Measurements from ENCODE around the gene ANO10. TPM values are rescaled to one million over a fixed set of nuclear protein-coding genes. Genes with fewer than 3 reads are reported as not detected.

ANO10 gene
- total and polyA plus RNA-seq, 7 experiments from 2014 or later: 6.1 to 13.6 (median 9.3) TPM

- Histone ChIP-seq H3K27ac (ENCODE audit: low read depth, low read length) (no peak overlapping the region), H3K9me3 (ENCODE audit: control insufficient read depth in 2 of 3, low read length in 3 of 3) (peaks cover 0 to 23% (median 0%) of the 10 kb centered on the region in 3 experiments), H3K4me1 (ENCODE audit: control insufficient read depth in 2 of 2, insufficient read depth in 2 of 2, low read length in 2 of 2) (peaks cover 58 to 63% of the 10 kb centered on the region in 2 donors), H3K27me3 (ENCODE audit: control insufficient read depth in 2 of 2, insufficient read depth in 2 of 2, low read length in 2 of 2) (no peaks in the 10 kb centered on the region), H3K36me3 (ENCODE audit: control insufficient read depth in 2 of 3, insufficient read depth in 3 of 3, low read length in 3 of 3) (peaks cover 10 to 69% (median 30%) of the 10 kb centered on the region in 3 experiments), H3K4me3 (ENCODE audit: low read length) (no peak overlapping the region)
- intact Hi-C loops (cut with micrococcal nuclease): loop anchor here in 1 of 2 donors (5.0 kb wide), 1 partner anchor 166 kb away; no protein-coding TSS in a partner anchor
- ATAC-seq: no peak
- peaks cover 22 to 94% (median 86%) of the 10 kb centered on the region in 5 donors for H3K36me3 Mint-ChIP-seq
- no peaks in the 10 kb centered on the region for H3K27me3 Mint-ChIP-seq
- no peak for DNase-seq
- H3K4me3 Mint-ChIP-seq: peak overlapping the region in 8 of 10 donors; percentile 19 to 73 (median 60)
- POLR2A ChIA-PET: interaction anchor here (0.6 to 3.5 kb wide), 6 partner anchors 41 to 179 kb away, joined by 3 to 14 read pairs (median 6); partner anchors contain the start of gene SNRK
- peaks cover 35 to 78% (median 59%) of the 10 kb centered on the region in 7 donors for H3K4me1 Mint-ChIP-seq
- H3K27ac Mint-ChIP-seq: peak overlapping the region; percentile 77 to 96 (median 88)
- H3K9me3 Mint-ChIP-seq: peaks cover 9 to 40% (median 22%) of the 10 kb centered on the region in 11 donors
- CTCF ChIA-PET: no interaction called here
Observed at GRCh38 chr3:43348350-43348749, 273.5 kb downstream of the ANO10 start.

GRCh38 chr3:43347774-43348173 is 274.0 kb downstream of the ANO10 start:
- Mint-ChIP-seq H3K4me1 (peaks cover 35 to 84% (median 65%) of the 10 kb centered on the region in 7 donors), H3K27me3 (no peaks in the 10 kb centered on the region), H3K27ac (peak overlapping the region; percentile 88 to 98 (median 92)), H3K4me3 (peak overlapping the region in 8 of 10 donors; percentile 66 to 80 (median 73)), H3K36me3 (peaks cover 21 to 95% (median 87%) of the 10 kb centered on the region in 5 donors), H3K9me3 (peaks cover 8 to 34% (median 19%) of the 10 kb centered on the region in 11 donors)
- intact Hi-C loops (cut with micrococcal nuclease): loop anchor here (1.0 to 5.0 kb wide), 8 partner anchors 17 to 185 kb away; partner anchors contain the start of gene SNRK (in 1 of the 2)
- ChIA-PET POLR2A (interaction anchor here (0.6 to 3.5 kb wide), 9 partner anchors 13 to 185 kb away, joined by 3 to 14 read pairs (median 5); partner anchors contain the start of gene SNRK), CTCF (interaction anchor here (1.4 to 3.2 kb wide), 2 partner anchors 27 to 186 kb away, joined by 3 to 12 read pairs; no protein-coding TSS in a partner anchor)
- H3K27ac ChIP-seq (ENCODE audit: low read depth, low read length): no peak overlapping the region
- peaks cover 0 to 18% (median 0%) of the 10 kb centered on the region in 3 experiments for H3K9me3 ChIP-seq (ENCODE audit: control insufficient read depth in 2 of 3, low read length in 3 of 3)
- H3K4me1 ChIP-seq (ENCODE audit: control insufficient read depth in 2 of 2, insufficient read depth in 2 of 2, low read length in 2 of 2): peaks cover 63 to 68% of the 10 kb centered on the region in 2 donors
- H3K27me3 ChIP-seq (ENCODE audit: control insufficient read depth in 2 of 2, insufficient read depth in 2 of 2, low read length in 2 of 2): no peaks in the 10 kb centered on the region
- H3K4me3 ChIP-seq (ENCODE audit: low read length): no peak overlapping the region
- peaks cover 10 to 69% (median 31%) of the 10 kb centered on the region in 3 experiments for H3K36me3 ChIP-seq (ENCODE audit: control insufficient read depth in 2 of 3, insufficient read depth in 3 of 3, low read length in 3 of 3)
- ATAC-seq (no peak), DNase-seq (peak in 1 of 9 donors; percentile 5)

- intact Hi-C loops (cut with micrococcal nuclease): loop anchor here (1.0 to 5.0 kb wide), 8 partner anchors 16 to 184 kb away; partner anchors contain the start of gene SNRK (in 2 of the 2)
- H3K4me1 ChIP-seq (ENCODE audit: control insufficient read depth in 2 of 2, insufficient read depth in 2 of 2, low read length in 2 of 2): peaks cover 68 to 75% of the 10 kb centered on the region in 2 donors
Observed at GRCh38 chr3:43346978-43347749, 274.6 kb downstream of the ANO10 start.

GRCh38 chr3:43345877-43346276 is 275.9 kb downstream of the ANO10 start:
- CTCF ChIA-PET: interaction anchor here (0.6 to 3.2 kb wide), 6 partner anchors 32 to 184 kb away, joined by 3 to 12 read pairs (median 4); no protein-coding TSS in a partner anchor
- Histone ChIP-seq H3K36me3 (ENCODE audit: control insufficient read depth in 2 of 3, insufficient read depth in 3 of 3, low read length in 3 of 3) (peaks cover 10 to 80% (median 36%) of the 10 kb centered on the region in 3 experiments), H3K9me3 (ENCODE audit: control insufficient read depth in 2 of 3, low read length in 3 of 3) (peaks cover 0 to under 1% (median 0%) of the 10 kb centered on the region in 3 experiments), H3K27ac (ENCODE audit: low read depth, low read length) (peak overlapping the region; percentile 48), H3K27me3 (ENCODE audit: control insufficient read depth in 2 of 2, insufficient read depth in 2 of 2, low read length in 2 of 2) (no peaks in the 10 kb centered on the region), H3K4me1 (ENCODE audit: control insufficient read depth in 2 of 2, insufficient read depth in 2 of 2, low read length in 2 of 2) (peaks cover 68 to 83% of the 10 kb centered on the region in 2 donors), H3K4me3 (ENCODE audit: low read length) (no peak overlapping the region)
- H3K27me3 Mint-ChIP-seq: no peaks in the 10 kb centered on the region
- peaks cover 0 to 15% (median under 1%) of the 10 kb centered on the region in 11 donors for H3K9me3 Mint-ChIP-seq
- H3K36me3 Mint-ChIP-seq: peaks cover 16 to 85% (median 79%) of the 10 kb centered on the region in 5 donors
- no peak for DNase-seq
- H3K27ac Mint-ChIP-seq: peak overlapping the region; percentile 88 to 96 (median 92)
- peaks cover 41 to 85% (median 74%) of the 10 kb centered on the region in 7 donors for H3K4me1 Mint-ChIP-seq
- POLR2A ChIA-PET: interaction anchor here (0.9 to 3.5 kb wide), 13 partner anchors 12 to 183 kb away, joined by 3 to 22 read pairs (median 6); partner anchors contain the start of gene SNRK
- peak overlapping the region in 9 of 10 donors; percentile 18 to 73 (median 64) for H3K4me3 Mint-ChIP-seq
- ATAC-seq: no peak
- intact Hi-C loops (cut with micrococcal nuclease): loop anchor here (1.0 to 5.0 kb wide), 5 partner anchors 15 to 183 kb away; partner anchors contain the start of gene SNRK (in 1 of the 2)

More at GRCh38 chr3:43346978-43347749, 274.6 kb downstream of the ANO10 start:
- Histone ChIP-seq H3K4me3 (ENCODE audit: low read length) (peak overlapping the region; percentile 34), H3K9me3 (ENCODE audit: control insufficient read depth in 2 of 3, low read length in 3 of 3) (peaks cover 0 to 12% (median 0%) of the 10 kb centered on the region in 3 experiments), H3K27me3 (ENCODE audit: control insufficient read depth in 2 of 2, insufficient read depth in 2 of 2, low read length in 2 of 2) (no peaks in the 10 kb centered on the region), H3K36me3 (ENCODE audit: control insufficient read depth in 2 of 3, insufficient read depth in 3 of 3, low read length in 3 of 3) (peaks cover 10 to 75% (median 36%) of the 10 kb centered on the region in 3 experiments), H3K27ac (ENCODE audit: low read depth, low read length) (peak overlapping the region; percentile 58)
- H3K27ac Mint-ChIP-seq: peak overlapping the region; percentile 88 to 98 (median 92)
- DNase-seq (peak in 7 of 9 donors; percentile 51 to 86 (median 80)), ATAC-seq (peak; percentile 82)
- POLR2A ChIA-PET: interaction anchor here (0.5 to 3.5 kb wide), 16 partner anchors 11 to 966 kb away, joined by 3 to 22 read pairs (median 6); partner anchors contain the start of gene SNRK
- H3K4me3 Mint-ChIP-seq: peak overlapping the region; percentile 51 to 80 (median 71)
- peaks cover 25 to 95% (median 87%) of the 10 kb centered on the region in 5 donors for H3K36me3 Mint-ChIP-seq
- peaks cover 40 to 90% (median 71%) of the 10 kb centered on the region in 7 donors for H3K4me1 Mint-ChIP-seq
- H3K9me3 Mint-ChIP-seq: peaks cover 8 to 28% (median 13%) of the 10 kb centered on the region in 11 donors
- CTCF ChIA-PET: interaction anchor here (0.7 to 3.2 kb wide), 8 partner anchors 27 to 385 kb away, joined by 3 to 12 read pairs (median 4); no protein-coding TSS in a partner anchor
- no peaks in the 10 kb centered on the region for H3K27me3 Mint-ChIP-seq

GRCh38 chr3:43345246-43345645 is 276.6 kb downstream of the ANO10 start:
- Histone ChIP-seq H3K27me3 (ENCODE audit: control insufficient read depth in 2 of 2, insufficient read depth in 2 of 2, low read length in 2 of 2) (no peaks in the 10 kb centered on the region), H3K27ac (ENCODE audit: low read depth, low read length) (peak overlapping the region; percentile 40), H3K36me3 (ENCODE audit: control insufficient read depth in 2 of 3, insufficient read depth in 3 of 3, low read length in 3 of 3) (peaks cover 15 to 80% (median 36%) of the 10 kb centered on the region in 3 experiments), H3K9me3 (ENCODE audit: control insufficient read depth in 2 of 3, low read length in 3 of 3) (no peaks in the 10 kb centered on the region), H3K4me1 (ENCODE audit: control insufficient read depth in 2 of 2, insufficient read depth in 2 of 2, low read length in 2 of 2) (peaks cover 68 to 83% of the 10 kb centered on the region in 2 donors), H3K4me3 (ENCODE audit: low read length) (no peak overlapping the region)
- POLR2A ChIA-PET: interaction anchor here (0.6 to 3.5 kb wide), 10 partner anchors 10 to 396 kb away, joined by 3 to 22 read pairs (median 4); partner anchors contain the start of gene SNRK
- Mint-ChIP-seq H3K4me3 (peak overlapping the region; percentile 18 to 73 (median 62)), H3K9me3 (peaks cover 0 to 10% (median 0%) of the 10 kb centered on the region in 11 donors), H3K27ac (peak overlapping the region; percentile 88 to 96 (median 92)), H3K4me1 (peaks cover 39 to 83% (median 74%) of the 10 kb centered on the region in 7 donors), H3K27me3 (no peaks in the 10 kb centered on the region), H3K36me3 (peaks cover 16 to 85% (median 75%) of the 10 kb centered on the region in 5 donors)
- intact Hi-C loops (cut with micrococcal nuclease): loop anchor here in 1 of 2 donors (5.0 kb wide), 1 partner anchor 163 kb away; no protein-coding TSS in a partner anchor
- ATAC-seq (no peak), DNase-seq (no peak)
- CTCF ChIA-PET: interaction anchor here (3.2 kb wide), 1 partner anchor 183 kb away, joined by 12 read pairs; no protein-coding TSS in a partner anchor
